ENCODE measurements around the gene HCN3. TPM values are rescaled to one million over a fixed set of nuclear protein-coding genes. Genes with fewer than 3 reads are reported as not detected.

HCN3 gene
- polyA plus RNA-seq, 1 donor, result 18.3 TPM

- no CpG with 5 or more reads among the region's 11 CpGs for WGBS (ENCODE audit: insufficient coverage, low lambda C conversion rate)
- peak in 1 of 2 donors; percentile 56 for DNase-seq
Observed at GRCh38 chr1:155309423-155310021, 32.3 kb downstream of the HCN3 start.

GRCh38 chr1:155313261-155313660 is 36.0 kb downstream of the HCN3 start:
- Histone ChIP-seq H3K27ac (ENCODE audit: low read length) (no peak overlapping the region), H3K27me3 (ENCODE audit: control insufficient read depth, insufficient read depth, low read length) (no peaks in the 10 kb centered on the region), H3K4me3 (ENCODE audit: low read length) (no peak overlapping the region), H3K4me1 (ENCODE audit: control insufficient read depth, insufficient read depth, low read length) (peaks cover 24% of the 10 kb centered on the region), H3K36me3 (ENCODE audit: control insufficient read depth, insufficient read depth, low read length) (peaks cover 23% of the 10 kb centered on the region), H3K9me3 (ENCODE audit: control insufficient read depth, low read depth, low read length) (no peaks in the 10 kb centered on the region)
- 100% methylated on average over 1 of the region's 8 CpGs for WGBS (ENCODE audit: insufficient coverage, low lambda C conversion rate)
- DNase-seq, result no peak

More at GRCh38 chr1:155309423-155310021, 32.3 kb downstream of the HCN3 start:
- Histone ChIP-seq H3K4me3 (ENCODE audit: low read length) (peak overlapping the region; percentile 64), H3K9me3 (ENCODE audit: control insufficient read depth, low read depth, low read length) (no peaks in the 10 kb centered on the region), H3K4me1 (ENCODE audit: control insufficient read depth, insufficient read depth, low read length) (peaks cover 9% of the 10 kb centered on the region), H3K36me3 (ENCODE audit: control insufficient read depth, insufficient read depth, low read length) (peaks cover 14% of the 10 kb centered on the region), H3K27ac (ENCODE audit: low read length) (peak overlapping the region; percentile 84), H3K27me3 (ENCODE audit: control insufficient read depth, insufficient read depth, low read length) (no peaks in the 10 kb centered on the region)

GRCh38 chr1:155316922-155317321 is 39.7 kb downstream of the HCN3 start:
- Histone ChIP-seq H3K27me3 (ENCODE audit: control insufficient read depth, insufficient read depth, low read length) (no peaks in the 10 kb centered on the region), H3K4me3 (ENCODE audit: low read length) (no peak overlapping the region), H3K9me3 (ENCODE audit: control insufficient read depth, low read depth, low read length) (no peaks in the 10 kb centered on the region), H3K4me1 (ENCODE audit: control insufficient read depth, insufficient read depth, low read length) (peaks cover 43% of the 10 kb centered on the region), H3K27ac (ENCODE audit: low read length) (peak overlapping the region; percentile 62), H3K36me3 (ENCODE audit: control insufficient read depth, insufficient read depth, low read length) (peaks cover 36% of the 10 kb centered on the region)
- DNase-seq, result peak in 1 of 2 donors; percentile 82
- no CpG with 5 or more reads among the region's 3 CpGs for WGBS (ENCODE audit: insufficient coverage, low lambda C conversion rate)

- DNase-seq, result no peak
- no peaks in the 10 kb centered on the region for H3K9me3 ChIP-seq (ENCODE audit: control insufficient read depth, low read depth, low read length)
- H3K27ac ChIP-seq (ENCODE audit: low read length), result peak overlapping the region; percentile 62
- H3K36me3 ChIP-seq (ENCODE audit: control insufficient read depth, insufficient read depth, low read length), result peaks cover 30% of the 10 kb centered on the region
- 100% methylated on average over 1 of the region's 9 CpGs for WGBS (ENCODE audit: insufficient coverage, low lambda C conversion rate)
- H3K4me1 ChIP-seq (ENCODE audit: control insufficient read depth, insufficient read depth, low read length), result peaks cover 52% of the 10 kb centered on the region
- no peaks in the 10 kb centered on the region for H3K27me3 ChIP-seq (ENCODE audit: control insufficient read depth, insufficient read depth, low read length)
- H3K4me3 ChIP-seq (ENCODE audit: low read length), result no peak overlapping the region
Observed at GRCh38 chr1:155318082-155318481, 40.8 kb downstream of the HCN3 start.

- no peak for DNase-seq
- WGBS (ENCODE audit: insufficient coverage, low lambda C conversion rate), result no CpG with 5 or more reads among the region's 5 CpGs
- Histone ChIP-seq H3K36me3 (ENCODE audit: control insufficient read depth, insufficient read depth, low read length) (peaks cover 26% of the 10 kb centered on the region), H3K4me3 (ENCODE audit: low read length) (no peak overlapping the region), H3K4me1 (ENCODE audit: control insufficient read depth, insufficient read depth, low read length) (peaks cover 52% of the 10 kb centered on the region), H3K27me3 (ENCODE audit: control insufficient read depth, insufficient read depth, low read length) (no peaks in the 10 kb centered on the region), H3K9me3 (ENCODE audit: control insufficient read depth, low read depth, low read length) (no peaks in the 10 kb centered on the region), H3K27ac (ENCODE audit: low read length) (no peak overlapping the region)
Observed at GRCh38 chr1:155319536-155319935, 42.3 kb downstream of the HCN3 start.

- Histone ChIP-seq H3K36me3 (ENCODE audit: control insufficient read depth, insufficient read depth, low read length) (peaks cover 20% of the 10 kb centered on the region), H3K4me3 (ENCODE audit: low read length) (peak overlapping the region; percentile 56), H3K27me3 (ENCODE audit: control insufficient read depth, insufficient read depth, low read length) (no peaks in the 10 kb centered on the region), H3K9me3 (ENCODE audit: control insufficient read depth, low read depth, low read length) (no peaks in the 10 kb centered on the region), H3K4me1 (ENCODE audit: control insufficient read depth, insufficient read depth, low read length) (peaks cover 52% of the 10 kb centered on the region), H3K27ac (ENCODE audit: low read length) (peak overlapping the region; percentile 42)
- WGBS (ENCODE audit: insufficient coverage, low lambda C conversion rate), result 100% methylated on average over 1 of the region's 11 CpGs
- no peak for DNase-seq
Observed at GRCh38 chr1:155320252-155320651, 43.0 kb downstream of the HCN3 start.

- WGBS (ENCODE audit: insufficient coverage, low lambda C conversion rate), result 27% methylated on average over 3 of the region's 51 CpGs
Observed at GRCh38 chr1:155320661-155321617, 43.7 kb downstream of the HCN3 start, which contains the start of gene RUSC1. Gene RUSC1 (plus strand): TSS chr1:155320894. CDS start chr1:155321774, 880 bp downstream.

GRCh38 chr1:155321639-155322503 is 44.6 kb downstream of the HCN3 start:
- Histone ChIP-seq H3K36me3 (ENCODE audit: control insufficient read depth, insufficient read depth, low read length) (peaks cover 30% of the 10 kb centered on the region), H3K9me3 (ENCODE audit: control insufficient read depth, low read depth, low read length) (no peaks in the 10 kb centered on the region), H3K4me1 (ENCODE audit: control insufficient read depth, insufficient read depth, low read length) (peaks cover 56% of the 10 kb centered on the region), H3K27ac (ENCODE audit: low read length) (peak overlapping the region; percentile 99), H3K4me3 (ENCODE audit: low read length) (peak overlapping the region; percentile 92), H3K27me3 (ENCODE audit: control insufficient read depth, insufficient read depth, low read length) (no peaks in the 10 kb centered on the region)
- no CpG with 5 or more reads among the region's 27 CpGs for WGBS (ENCODE audit: insufficient coverage, low lambda C conversion rate)
- DNase-seq, result no peak

More at GRCh38 chr1:155320661-155321617, 43.7 kb downstream of the HCN3 start, which contains the start of gene RUSC1:
- Histone ChIP-seq H3K27ac (ENCODE audit: low read length) (peak within 1 kb of the TSS; percentile 42), H3K9me3 (ENCODE audit: control insufficient read depth, low read depth, low read length) (no peaks in the 10 kb centered on the region), H3K36me3 (ENCODE audit: control insufficient read depth, insufficient read depth, low read length) (peaks cover 23% of the 10 kb centered on the region), H3K27me3 (ENCODE audit: control insufficient read depth, insufficient read depth, low read length) (no peaks in the 10 kb centered on the region), H3K4me1 (ENCODE audit: control insufficient read depth, insufficient read depth, low read length) (peaks cover 57% of the 10 kb centered on the region), H3K4me3 (ENCODE audit: low read length) (peak within 1 kb of the TSS; percentile 56)
- DNase-seq, result peak; percentile 70 to 83

- Histone ChIP-seq H3K36me3 (ENCODE audit: control insufficient read depth, insufficient read depth, low read length) (peaks cover 34% of the 10 kb centered on the region), H3K27ac (ENCODE audit: low read length) (peak overlapping the region; percentile 99), H3K4me1 (ENCODE audit: control insufficient read depth, insufficient read depth, low read length) (peaks cover 50% of the 10 kb centered on the region), H3K27me3 (ENCODE audit: control insufficient read depth, insufficient read depth, low read length) (no peaks in the 10 kb centered on the region), H3K9me3 (ENCODE audit: control insufficient read depth, low read depth, low read length) (no peaks in the 10 kb centered on the region), H3K4me3 (ENCODE audit: low read length) (peak overlapping the region; percentile 92)
- peak in 1 of 2 donors; percentile 59 for DNase-seq
- whole genome bisulfite sequencing (ENCODE audit: insufficient coverage, low lambda C conversion rate), result no CpG with 5 or more reads among the region's 28 CpGs
Observed at GRCh38 chr1:155322571-155322952, 45.3 kb downstream of the HCN3 start.

All from large intestine (tissue), 3 donors.